ENCODE data around the gene NOL9.

Gene NOL9

GRCh38 chr1:6507037-6507428 is 47.3 kb downstream of the NOL9 start:
- TF ChIP-seq CTCF (IDR thresholded peaks at IDR 0.05; ENCODE audit: low read depth, low read length), result no peak
- no peak overlapping the region for H3K4me3 ChIP-seq (ENCODE audit: low read depth, low read length)
- in situ Hi-C loops (cut with HindIII; ENCODE audit: low sequenced_read_pairs), result no loop called here
- no peak for DNase-seq (ENCODE audit: low read depth, low spot score)

DNA sequence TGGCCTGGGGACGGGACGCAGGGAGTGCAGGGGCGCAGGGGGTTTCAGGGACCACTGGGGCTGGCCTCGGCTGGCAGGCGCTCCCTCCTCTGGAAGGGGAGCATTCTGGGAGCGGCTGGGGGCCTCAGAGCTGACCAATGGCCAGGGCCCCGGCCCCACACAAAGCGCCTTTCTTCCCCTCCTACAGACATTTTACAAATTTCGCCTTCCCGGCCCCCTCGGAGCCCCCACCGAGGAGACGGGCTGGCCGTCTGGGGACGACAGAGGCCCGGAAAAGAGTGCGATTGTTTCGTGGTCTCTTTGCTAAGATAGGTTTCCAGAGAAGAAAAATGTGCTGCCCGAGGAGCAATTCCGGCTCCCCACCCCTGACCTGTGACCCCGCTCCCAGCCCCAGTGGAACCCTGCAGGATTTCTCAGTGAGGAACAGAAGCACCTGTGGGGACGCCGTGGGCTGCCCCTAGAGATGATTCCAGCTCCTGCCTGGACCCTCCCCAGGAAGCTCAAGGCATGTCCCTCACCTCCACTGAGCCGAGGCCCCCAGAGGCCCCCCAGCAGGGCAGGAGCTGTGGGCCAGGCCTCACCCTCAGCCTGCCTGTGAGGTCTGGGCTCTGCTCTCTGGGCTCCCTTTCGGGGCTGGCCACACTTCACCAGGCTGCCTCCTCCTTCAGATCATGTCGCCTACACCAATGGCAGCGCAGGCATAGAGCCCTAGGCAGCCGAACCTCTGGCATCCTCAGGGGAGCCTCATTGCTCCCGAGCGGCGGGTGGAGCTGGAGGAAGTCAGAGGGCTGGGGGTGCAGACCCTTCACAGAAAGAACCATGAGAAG is 47.9 kb downstream of the NOL9 start:
- in situ Hi-C loops (cut with HindIII; ENCODE audit: low sequenced_read_pairs), result no loop called here

DNA sequence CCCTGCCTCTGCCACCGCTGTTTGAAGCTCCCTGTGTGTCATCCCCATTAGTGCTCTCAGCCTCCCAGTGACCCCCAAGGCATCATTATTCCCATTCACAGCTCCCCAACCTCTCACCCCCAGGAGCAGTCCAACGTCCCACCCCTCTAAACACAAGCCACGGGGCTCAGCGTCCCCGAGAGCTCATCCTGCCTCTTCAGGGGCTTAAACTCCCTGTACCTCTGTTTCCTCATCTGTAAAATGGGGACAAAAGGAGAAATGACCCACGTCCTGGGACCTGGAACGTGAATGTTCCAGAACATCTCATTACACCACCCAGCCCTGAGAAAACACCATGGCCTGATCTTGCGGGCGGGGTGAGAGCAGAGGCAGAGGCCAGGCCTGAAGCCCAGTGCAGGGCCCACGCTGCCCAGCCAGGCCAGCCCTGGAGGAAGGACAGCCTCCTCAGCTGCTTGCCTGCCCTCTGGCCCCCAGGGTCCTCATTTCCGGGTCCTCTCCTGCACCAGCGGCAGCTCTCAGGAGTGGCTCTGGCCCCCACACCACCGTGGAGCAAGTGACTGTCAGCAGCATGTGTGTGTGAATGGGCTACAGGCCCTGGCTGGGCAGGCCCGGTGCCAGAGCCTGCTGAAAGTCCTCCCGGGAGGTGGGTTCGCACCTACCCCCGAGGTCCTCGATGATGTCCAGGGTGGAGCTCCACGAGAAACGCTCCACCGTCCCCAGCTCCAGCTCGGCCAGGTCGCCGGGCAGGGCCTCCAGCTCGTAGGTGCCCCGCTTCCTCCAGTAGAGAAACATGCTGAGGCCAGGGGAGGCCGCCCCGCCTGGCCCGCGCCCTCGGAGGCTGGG is 48.7 kb downstream of the NOL9 start:
- no peak overlapping the region for H3K4me3 ChIP-seq (ENCODE audit: low read depth, low read length)
- DNase-seq (ENCODE audit: low read depth, low spot score), result no peak
- in situ Hi-C loops (cut with HindIII; ENCODE audit: low sequenced_read_pairs), result no loop called here
- no peak for TF ChIP-seq CTCF (IDR thresholded peaks at IDR 0.05; ENCODE audit: low read depth, low read length)

More for the DNA sequence above, 47.9 kb downstream of the NOL9 start:
- H3K4me3 ChIP-seq (ENCODE audit: low read depth, low read length), result no peak overlapping the region
- DNase-seq (ENCODE audit: low read depth, low spot score), result no peak
- no peak for TF ChIP-seq CTCF (IDR thresholded peaks at IDR 0.05; ENCODE audit: low read depth, low read length)

GRCh38 chr1:6504887-6505286 is 49.4 kb downstream of the NOL9 start:
- no peak for DNase-seq (ENCODE audit: low read depth, low spot score)
- TF ChIP-seq CTCF (IDR thresholded peaks at IDR 0.05; ENCODE audit: low read depth, low read length), result no peak
- H3K4me3 ChIP-seq (ENCODE audit: low read depth, low read length), result no peak overlapping the region
- in situ Hi-C loops (cut with HindIII; ENCODE audit: low sequenced_read_pairs), result no loop called here

DNA sequence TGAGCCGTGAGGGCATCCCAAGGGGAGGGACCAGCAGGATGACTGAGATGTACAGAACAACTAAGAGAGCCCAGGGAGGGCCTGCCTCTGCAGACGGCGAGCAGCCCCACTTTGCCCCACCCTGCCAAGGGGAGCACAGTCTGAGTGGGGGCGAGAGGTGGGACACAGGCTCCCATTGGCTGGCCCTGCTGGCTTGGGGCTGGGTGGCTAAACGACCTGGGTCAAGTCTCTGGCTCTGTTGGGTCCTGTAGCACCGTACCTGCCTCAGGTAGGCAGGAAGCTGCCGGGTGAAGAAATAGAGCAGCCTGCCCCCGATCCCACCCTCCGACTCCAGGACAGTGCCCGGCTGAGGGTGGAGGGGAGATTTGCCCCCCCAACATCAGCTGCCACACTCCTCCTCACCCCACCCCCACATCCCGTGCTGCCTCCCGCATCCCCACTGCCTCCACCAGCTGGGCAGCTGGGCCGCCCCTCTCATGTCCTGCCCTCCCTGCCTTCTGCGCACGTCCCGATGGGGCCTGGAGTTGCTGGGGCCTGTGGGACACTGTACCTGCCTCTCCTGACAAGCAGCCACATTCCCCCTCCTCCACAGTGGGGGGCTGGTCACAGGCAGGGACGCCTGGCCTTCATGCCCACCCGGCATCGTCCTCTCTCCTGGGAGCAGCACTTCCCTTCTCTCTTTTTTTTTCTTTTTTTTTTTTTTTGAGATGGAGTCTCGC is 50.3 kb downstream of the NOL9 start:
- in situ Hi-C loops (cut with HindIII; ENCODE audit: low sequenced_read_pairs), result no loop called here
- H3K4me3 ChIP-seq (ENCODE audit: low read depth, low read length), result no peak overlapping the region
- DNase-seq (ENCODE audit: low read depth, low spot score), result no peak
- no peak for TF ChIP-seq CTCF (IDR thresholded peaks at IDR 0.05; ENCODE audit: low read depth, low read length)
